IMR-90 (cell line): ENCODE data around the gene UBFD1. TPM values are rescaled to one million over a fixed set of nuclear protein-coding genes. Genes with fewer than 3 reads are reported as not detected.
"Not testable (repeated sequence)": the region's sequence is repeated elsewhere in the genome, so short reads cannot be mapped to it uniquely, and the experiment has no call there.

Source experiments
- ATAC-seq: fragments of 200-7000 bp; cut with Tn5 transposase; 2 replicates; pipeline ENCODE4 v1.9.1; 2020; ENCODE audit warnings: low read depth, mild to moderate bottlenecking, moderate library complexity
- BruUV-seq: library from RNA; stranded (reverse); fragments of 400-500 nt; replicated peaks from 2 replicates; lab custom pipeline; 2021; lab: Mats Ljungman, UMichigan
- CTCF ChIA-PET: fragments of 300-600 bp; formaldehyde crosslinking; extraction: SDS; loops from one replicate; lab custom pipeline; 2021; ENCODE audit warnings: antibody characterized with exemption; lab: Yijun Ruan, JAX
- POLR2A ChIA-PET: fragments of 300-600 bp; sonication (Branson Sonifier 250); formaldehyde crosslinking; loops from one replicate; lab custom pipeline; 2022; ENCODE audit warnings: antibody characterized with exemption; ENCODE audit not compliant: unreplicated experiment; lab: Charles Lee
- DNase-seq: peaks from one replicate; pipeline ENCODE4 v3.0.0; 2013
- H2AFZ ChIP-seq: replicated peaks from 2 replicates; pipeline ENCODE3; 2013; ENCODE audit warnings: low read length, mild to moderate bottlenecking; ENCODE audit not compliant: poor library complexity
- H2AK5ac ChIP-seq: 2 replicates; pipeline ENCODE4 v1.6.1; 2013; ENCODE audit warnings: low read depth, low read length, inconsistent platforms
- H2AK9ac ChIP-seq: replicated peaks from 2 replicates; pipeline ENCODE3; 2013; ENCODE audit warnings: mild to moderate bottlenecking, low read depth, low read length, moderate library complexity; ENCODE audit not compliant: poor library complexity
- H2BK120ac ChIP-seq: 2 replicates; pipeline ENCODE4 v1.6.1; 2013; ENCODE audit warnings: low read depth, low read length, inconsistent platforms
- H2BK15ac ChIP-seq: 3 replicates; pipeline ENCODE4 v1.6.1; 2013; ENCODE audit warnings: low read depth, low read length, inconsistent platforms
- H2BK20ac ChIP-seq: 2 replicates; pipeline ENCODE4 v1.6.1; 2013; ENCODE audit warnings: low read depth, mild to moderate bottlenecking, inconsistent platforms, low read length, moderate library complexity
- H2BK5ac ChIP-seq: 2 replicates; pipeline ENCODE4 v1.6.1; 2013; ENCODE audit warnings: mild to moderate bottlenecking, low read depth, low read length, inconsistent platforms; ENCODE audit not compliant: poor library complexity, severe bottlenecking
- H3K14ac ChIP-seq: replicated peaks from 2 replicates; pipeline ENCODE4 v1.6.1; 2013; ENCODE audit warnings: low read depth, low read length, inconsistent platforms
- H3K18ac ChIP-seq: 2 replicates; pipeline ENCODE4 v1.6.1; 2013; ENCODE audit warnings: low read depth, low read length, control low read depth
- H3K23ac ChIP-seq: 2 replicates; pipeline ENCODE4 v1.6.1; 2013; ENCODE audit warnings: low read depth, low read length, inconsistent platforms
- H3K27ac ChIP-seq: 2 replicates; pipeline ENCODE4 v1.5.1; 2013; ENCODE audit warnings: mild to moderate bottlenecking, control low read depth, low read length; ENCODE audit not compliant: insufficient read depth
- H3K27me3 ChIP-seq: 2 replicates; pipeline ENCODE4 v1.6.1; 2013; ENCODE audit warnings: low read length; ENCODE audit not compliant: control insufficient read depth, insufficient read depth
- H3K36me3 ChIP-seq: 2 replicates; pipeline ENCODE4 v1.6.1; 2013; ENCODE audit warnings: low read length, mixed read lengths; ENCODE audit not compliant: control insufficient read depth, insufficient read depth
- H3K4ac ChIP-seq: 2 replicates; pipeline ENCODE4 v1.6.1; 2013; ENCODE audit warnings: low read depth, low read length, inconsistent platforms
- H3K4me1 ChIP-seq: 2 replicates; pipeline ENCODE4 v1.6.1; 2013; ENCODE audit warnings: low read length, mixed read lengths; ENCODE audit not compliant: control insufficient read depth, insufficient read depth
- H3K4me2 ChIP-seq: 2 replicates; pipeline ENCODE4 v1.6.1; 2013; ENCODE audit warnings: low read depth, mild to moderate bottlenecking, control low read depth, low read length, moderate library complexity
- H3K4me3 ChIP-seq: 2 replicates; pipeline ENCODE4 v1.5.1; 2013; ENCODE audit warnings: low read depth, mild to moderate bottlenecking, control low read depth, low read length, moderate library complexity; ENCODE audit not compliant: insufficient read depth
- H3K56ac ChIP-seq: 2 replicates; pipeline ENCODE4 v1.6.1; 2013; ENCODE audit warnings: low read length, inconsistent platforms; ENCODE audit not compliant: insufficient read depth; ENCODE audit errors: extremely low read depth
- H3K79me1 ChIP-seq, 2 experiments: 2 replicates each; pipeline ENCODE4 v1.6.1; 2013; ENCODE audit warnings: low read length in 2 of 2, inconsistent platforms in 1 of 2, low read depth in 1 of 2
- H3K9ac ChIP-seq: 2 replicates; pipeline ENCODE4 v1.6.1; 2013; ENCODE audit warnings: low read depth, low read length, control low read depth
- H3K9me1 ChIP-seq: 2 replicates; pipeline ENCODE4 v1.6.1; 2013; ENCODE audit warnings: low read length, inconsistent platforms; ENCODE audit not compliant: insufficient read depth
- H3K9me3 ChIP-seq: 2 replicates; pipeline ENCODE4 v1.6.1; 2013; ENCODE audit warnings: low read length; ENCODE audit not compliant: control insufficient read depth, insufficient read depth
- H4K20me1 ChIP-seq: 2 replicates; pipeline ENCODE4 v1.6.1; 2013; ENCODE audit warnings: low read length, inconsistent platforms; ENCODE audit not compliant: insufficient read depth
- H4K5ac ChIP-seq: 2 replicates; pipeline ENCODE4 v1.6.1; 2013; ENCODE audit warnings: mild to moderate bottlenecking, low read depth, low read length, control low read depth
- H4K8ac ChIP-seq, 2 experiments: 2 replicates each; pipeline ENCODE4 v1.6.1; 2013; ENCODE audit warnings: low read depth in 2 of 2, low read length in 2 of 2, control low read depth in 1 of 2, inconsistent platforms in 1 of 2
- H4K91ac ChIP-seq: 2 replicates; pipeline ENCODE4 v1.6.1; 2013; ENCODE audit warnings: low read depth, low read length, inconsistent platforms; ENCODE audit not compliant: insufficient read depth
- CEBPB ChIP-seq: IDR thresholded peaks from 2 replicates; pipeline ENCODE4 v1.6.1; 2012; ENCODE audit warnings: low read depth, low read length, improper control_type of control experiment
- FOS ChIP-seq: fragments of 150-350 bp; IDR thresholded peaks from 2 replicates; pipeline ENCODE4 v1.6.1; 2016; ENCODE audit warnings: low read depth, low read length
- WGBS, 2 experiments: methylation state at CpG; one replicate each; pipeline versions ENCODE4 v1.1.5 to v1.1.7; 2013; ENCODE audit warnings: missing lambda C conversion rate in 2 of 2; ENCODE audit not compliant: insufficient read length in 1 of 2; ENCODE audit errors: extremely low coverage in 2 of 2; 5-methylcytosine and 5-hydroxymethylcytosine counted together
- dilution Hi-C: fragments of 300-500 bp; cut with HindIII; formaldehyde crosslinking; loops from one replicate; pipeline ENCODE4 v1.14.3; 2018; ENCODE audit warnings: low sequenced_read_pairs; ENCODE audit not compliant: unreplicated experiment
- in situ Hi-C: fragments of 300-500 bp; cut with MboI; formaldehyde crosslinking; loops from 3 replicates; pipeline ENCODE4 v1.14.3; 2019; ENCODE audit warnings: low sequenced_read_pairs, inconsistent platforms, mixed read lengths
- intact Hi-C: fragments of 100-400 bp; cut with micrococcal nuclease; formaldehyde crosslinking; loops from 2 replicates; pipeline ENCODE4 v1.10.0; 2022
- polyA plus RNA-seq, 3 experiments: library from polyadenylated mRNA; depleted of rRNA; stranded (reverse); fragments of >200 nt; gene quantifications; 2 replicates each; pipeline ENCODE4 v1.2.3, GENCODE V29; 2012; ENCODE audit warnings: low replicate concordance in 1 of 3
- total RNA-seq: library from RNA; depleted of rRNA; stranded (reverse); fragments of >200 nt; gene quantifications from 2 replicates; pipeline ENCODE4 v1.2.3, GENCODE V29; 2012
- TF ChIP-seq, protein P1 (sequence below): conservative IDR thresholded peaks from 2 replicates; pipeline ENCODE4 v1.5.1; 2012; ENCODE audit warnings: mild to moderate bottlenecking, low read depth, low read length, improper control_type of control experiment

UBFD1 gene
- total and polyA plus RNA-seq, 2 of the 4 experiments (the other 2 are of a cell fraction), result 39.3 to 55.0 TPM

GRCh38 chr16:23581764-23582163, 24.2 kb downstream of the UBFD1 start:
- in situ Hi-C loops (no loop called here), dilution Hi-C loops (no loop called here), intact Hi-C loops (no loop called here)
- BruUV-seq, result no TSS peak
- H3K9ac ChIP-seq, result no peak overlapping the region
- H3K4me1 ChIP-seq, result no peaks in the 10 kb centered on the region
- POLR2A ChIA-PET, result no interaction called here
- H3K79me1 ChIP-seq, result peaks cover 9 to 30% of the 10 kb centered on the region in 2 experiments
- no peak overlapping the region for H2AK9ac ChIP-seq
- ATAC-seq, result no peak
- no peak overlapping the region for H2BK20ac ChIP-seq
- no peak overlapping the region for H3K14ac ChIP-seq
- no peak overlapping the region for H2BK15ac ChIP-seq
- H4K20me1 ChIP-seq, result no peaks in the 10 kb centered on the region; the same call in 1 of the 2 replicates
- H2AFZ ChIP-seq, result no peak overlapping the region
- H4K8ac ChIP-seq, result no peak overlapping the region
- no peak overlapping the region for H4K91ac ChIP-seq
- H3K4me2 ChIP-seq, result no peak overlapping the region
- no peak overlapping the region for H2AK5ac ChIP-seq
- no peak overlapping the region for H3K18ac ChIP-seq
- no peak overlapping the region for H4K5ac ChIP-seq
- H3K23ac ChIP-seq, result no peak overlapping the region
- CTCF ChIA-PET, result interaction anchor here (1.1 kb wide), 1 partner anchor 24 kb away, joined by 3 read pairs; the partner anchor contains the start of gene UBFD1
- H3K4me3 ChIP-seq, result no peak overlapping the region
- no peak overlapping the region for H2BK120ac ChIP-seq
- H3K4ac ChIP-seq, result no peak overlapping the region
- H3K56ac ChIP-seq, result no peak overlapping the region
- H3K9me1 ChIP-seq, result no peaks in the 10 kb centered on the region
- H3K27ac ChIP-seq, result no peak overlapping the region
- DNase-seq, result no peak
- peaks cover 40% of the 10 kb centered on the region for H3K36me3 ChIP-seq
- no peaks in the 10 kb centered on the region for H3K9me3 ChIP-seq
- H2BK5ac ChIP-seq, result no peak overlapping the region
- H3K27me3 ChIP-seq, result no peaks in the 10 kb centered on the region
- TF ChIP-seq CEBPB (no peak), FOS (no peak)
- TF ChIP-seq, protein P1, sequence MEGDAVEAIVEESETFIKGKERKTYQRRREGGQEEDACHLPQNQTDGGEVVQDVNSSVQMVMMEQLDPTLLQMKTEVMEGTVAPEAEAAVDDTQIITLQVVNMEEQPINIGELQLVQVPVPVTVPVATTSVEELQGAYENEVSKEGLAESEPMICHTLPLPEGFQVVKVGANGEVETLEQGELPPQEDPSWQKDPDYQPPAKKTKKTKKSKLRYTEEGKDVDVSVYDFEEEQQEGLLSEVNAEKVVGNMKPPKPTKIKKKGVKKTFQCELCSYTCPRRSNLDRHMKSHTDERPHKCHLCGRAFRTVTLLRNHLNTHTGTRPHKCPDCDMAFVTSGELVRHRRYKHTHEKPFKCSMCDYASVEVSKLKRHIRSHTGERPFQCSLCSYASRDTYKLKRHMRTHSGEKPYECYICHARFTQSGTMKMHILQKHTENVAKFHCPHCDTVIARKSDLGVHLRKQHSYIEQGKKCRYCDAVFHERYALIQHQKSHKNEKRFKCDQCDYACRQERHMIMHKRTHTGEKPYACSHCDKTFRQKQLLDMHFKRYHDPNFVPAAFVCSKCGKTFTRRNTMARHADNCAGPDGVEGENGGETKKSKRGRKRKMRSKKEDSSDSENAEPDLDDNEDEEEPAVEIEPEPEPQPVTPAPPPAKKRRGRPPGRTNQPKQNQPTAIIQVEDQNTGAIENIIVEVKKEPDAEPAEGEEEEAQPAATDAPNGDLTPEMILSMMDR, result no peak

- Histone ChIP-seq H3K79me1 (peaks cover 17 to 38% of the 10 kb centered on the region in 2 experiments), H3K36me3 (peaks cover 40% of the 10 kb centered on the region)
- no CpG with 5 or more reads among the region's 30 CpGs for WGBS, 2 experiments
- ATAC-seq, H2AK5ac ChIP-seq, H3K9ac ChIP-seq, H4K5ac ChIP-seq, H2BK20ac ChIP-seq, H3K18ac ChIP-seq, H3K4me1 ChIP-seq, BruUV-seq, CTCF ChIA-PET, H4K8ac ChIP-seq, H2BK5ac ChIP-seq, H3K4me2 ChIP-seq, POLR2A ChIA-PET, H2BK15ac ChIP-seq, H3K9me1 ChIP-seq, DNase-seq, H3K56ac ChIP-seq, H2AK9ac ChIP-seq, in situ Hi-C loops, H3K27ac ChIP-seq, H3K23ac ChIP-seq, H4K91ac ChIP-seq, H2AFZ ChIP-seq, H3K4ac ChIP-seq, H2BK120ac ChIP-seq, H3K27me3 ChIP-seq, dilution Hi-C loops, H3K9me3 ChIP-seq, intact Hi-C loops, H3K4me3 ChIP-seq, H4K20me1 ChIP-seq, H3K14ac ChIP-seq: not testable (repeated sequence)
Observed at GRCh38 chr16:23583271-23583670, 25.7 kb downstream of the UBFD1 start.
